Choroid plexus epithelial cell (primary cell): Measurements from ENCODE around the gene NUP85.
"Not testable (repeated sequence)": the region's sequence is repeated elsewhere in the genome, so short reads cannot be mapped to it uniquely, and the experiment has no call there.

Source experiments
- DNase-seq: peaks from one replicate; pipeline ENCODE4 v3.0.0-alpha.2; 2010; ENCODE audit warnings: low read depth
- H3K4me3 ChIP-seq: 2 replicates; pipeline ENCODE4 v1.5.1; 2011; ENCODE audit warnings: low read depth, mild to moderate bottlenecking, control low read depth, low read length, moderate library complexity
- TF ChIP-seq, protein P1 (sequence below): conservative IDR thresholded peaks from 2 replicates; pipeline ENCODE4 v1.5.1; 2011; ENCODE audit warnings: low read depth, mild to moderate bottlenecking, control low read depth, inconsistent platforms, low read length, moderate library complexity

The NUP85 gene

DNA sequence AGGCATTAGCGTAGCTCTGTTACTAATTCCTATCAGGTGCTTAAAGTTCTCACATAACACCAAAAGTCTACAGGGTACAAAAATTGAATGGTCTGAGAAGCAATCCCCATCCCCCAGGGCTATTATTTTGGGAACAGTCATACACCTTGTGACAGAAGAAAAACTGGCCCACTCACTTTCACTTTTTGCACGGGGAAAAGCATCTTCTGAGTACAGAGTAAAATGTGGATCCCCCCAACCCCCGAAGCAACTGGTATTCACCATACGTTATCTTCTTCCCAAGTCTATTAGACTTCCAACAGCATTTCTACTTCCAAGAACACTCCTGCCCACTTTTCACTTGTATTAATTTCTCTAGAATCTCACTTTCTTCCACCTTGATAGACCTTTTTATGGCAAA lies 44.1 kb downstream of the NUP85 start:
- TF ChIP-seq, protein P1, sequence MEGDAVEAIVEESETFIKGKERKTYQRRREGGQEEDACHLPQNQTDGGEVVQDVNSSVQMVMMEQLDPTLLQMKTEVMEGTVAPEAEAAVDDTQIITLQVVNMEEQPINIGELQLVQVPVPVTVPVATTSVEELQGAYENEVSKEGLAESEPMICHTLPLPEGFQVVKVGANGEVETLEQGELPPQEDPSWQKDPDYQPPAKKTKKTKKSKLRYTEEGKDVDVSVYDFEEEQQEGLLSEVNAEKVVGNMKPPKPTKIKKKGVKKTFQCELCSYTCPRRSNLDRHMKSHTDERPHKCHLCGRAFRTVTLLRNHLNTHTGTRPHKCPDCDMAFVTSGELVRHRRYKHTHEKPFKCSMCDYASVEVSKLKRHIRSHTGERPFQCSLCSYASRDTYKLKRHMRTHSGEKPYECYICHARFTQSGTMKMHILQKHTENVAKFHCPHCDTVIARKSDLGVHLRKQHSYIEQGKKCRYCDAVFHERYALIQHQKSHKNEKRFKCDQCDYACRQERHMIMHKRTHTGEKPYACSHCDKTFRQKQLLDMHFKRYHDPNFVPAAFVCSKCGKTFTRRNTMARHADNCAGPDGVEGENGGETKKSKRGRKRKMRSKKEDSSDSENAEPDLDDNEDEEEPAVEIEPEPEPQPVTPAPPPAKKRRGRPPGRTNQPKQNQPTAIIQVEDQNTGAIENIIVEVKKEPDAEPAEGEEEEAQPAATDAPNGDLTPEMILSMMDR = no peak
- no peak for DNase-seq
- H3K4me3 ChIP-seq = no peak overlapping the region

DNA sequence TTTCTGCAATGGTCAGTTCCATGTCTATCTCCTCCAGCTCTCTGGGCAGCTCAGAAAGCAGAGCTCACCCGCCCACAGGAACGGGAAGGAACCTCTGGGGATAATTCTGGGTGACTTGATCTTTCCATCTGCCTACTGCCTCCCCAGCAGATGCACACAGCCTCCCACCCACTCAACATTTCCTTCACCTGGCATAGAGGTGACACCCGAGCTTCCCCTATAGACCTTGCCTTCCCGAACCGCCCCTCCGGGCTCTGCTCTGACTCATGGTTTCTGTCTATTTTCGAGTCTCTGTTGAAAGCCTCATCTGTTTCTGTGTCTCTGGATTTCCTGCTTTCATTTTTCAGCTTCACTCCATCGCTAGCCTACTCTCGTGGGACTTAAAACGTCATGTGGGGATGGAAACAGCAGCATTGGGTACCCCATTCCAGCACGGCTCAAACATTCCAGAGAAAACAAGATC lies 44.6 kb downstream of the NUP85 start:
- TF ChIP-seq, protein P1 = no peak
- peak; percentile 70 for DNase-seq
- peak overlapping the region; percentile 29 for H3K4me3 ChIP-seq

DNA sequence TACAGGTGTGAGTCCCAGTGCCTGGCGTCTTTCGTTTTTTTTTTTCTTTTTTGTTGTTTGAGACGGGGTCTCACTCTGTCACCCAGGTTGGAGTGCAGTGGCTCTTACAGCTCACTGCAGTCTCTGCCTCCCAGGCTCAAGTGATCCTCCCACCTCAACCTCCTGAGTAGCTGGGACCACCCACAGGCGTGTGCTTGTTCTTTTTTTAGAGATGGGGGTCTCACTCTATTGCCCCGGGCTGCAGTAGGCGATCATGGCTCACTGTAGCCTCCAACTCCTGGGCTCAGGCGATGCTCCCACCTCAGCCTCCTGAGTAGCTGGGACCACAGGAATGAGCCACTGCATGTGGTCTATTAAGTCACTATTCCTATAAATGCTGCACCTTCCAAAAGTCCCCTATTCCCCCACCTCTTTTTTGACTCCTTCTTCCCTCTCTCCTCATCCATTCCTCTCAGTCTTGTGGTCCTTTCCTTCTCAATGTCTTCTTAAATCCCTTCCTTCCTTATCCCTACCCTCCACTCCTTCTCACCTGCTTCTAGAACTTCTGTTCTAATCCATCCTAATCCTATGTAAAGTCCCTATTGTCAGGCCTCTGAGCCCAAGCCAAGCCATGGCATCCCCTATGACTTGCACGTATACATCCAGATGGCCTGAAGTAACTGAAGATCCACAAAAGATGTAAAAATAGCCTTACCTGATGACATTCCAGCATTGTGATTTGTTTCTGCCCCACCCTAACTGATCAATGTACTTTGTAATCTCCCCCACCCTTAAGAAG lies 46.7 kb downstream of the NUP85 start:
- TF ChIP-seq, protein P1 = no peak
- DNase-seq = no peak
- H3K4me3 ChIP-seq = no peak overlapping the region

DNA sequence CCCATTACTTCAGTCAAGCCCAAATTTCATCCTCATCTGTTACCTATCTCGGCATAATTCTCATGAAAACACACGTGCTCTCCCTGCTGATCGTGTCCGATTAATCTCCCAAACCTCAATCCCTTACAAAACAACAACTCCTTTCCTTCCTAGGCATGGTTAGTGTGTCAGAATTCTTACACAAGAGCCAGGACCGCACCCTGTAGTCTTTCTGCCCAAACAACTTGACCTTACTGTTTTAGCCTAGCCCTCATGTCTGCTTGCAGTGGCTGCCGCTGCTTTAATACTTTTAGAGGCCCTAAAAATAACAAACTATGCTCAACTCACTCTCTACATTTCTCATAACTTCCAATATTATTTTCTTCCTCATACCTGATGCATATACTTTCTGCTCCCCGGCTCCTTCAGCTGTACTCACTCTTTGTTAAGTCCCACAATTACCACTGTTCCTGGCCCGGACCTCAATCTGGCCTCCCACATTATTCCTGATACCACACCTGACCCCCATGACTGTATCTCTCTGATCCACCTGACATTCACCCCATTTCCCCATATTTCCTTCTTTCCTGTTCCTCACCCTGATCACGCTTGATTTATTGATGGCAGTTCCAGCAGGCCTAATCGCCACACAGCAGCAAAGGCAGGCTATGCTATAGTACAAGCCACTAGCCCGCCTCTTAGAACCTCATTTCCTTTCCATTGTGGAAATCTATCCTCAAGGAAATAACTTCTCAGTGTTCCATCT lies 50.6 kb downstream of the NUP85 start:
- not testable (repeated sequence) for DNase-seq, H3K4me3 ChIP-seq

DNA sequence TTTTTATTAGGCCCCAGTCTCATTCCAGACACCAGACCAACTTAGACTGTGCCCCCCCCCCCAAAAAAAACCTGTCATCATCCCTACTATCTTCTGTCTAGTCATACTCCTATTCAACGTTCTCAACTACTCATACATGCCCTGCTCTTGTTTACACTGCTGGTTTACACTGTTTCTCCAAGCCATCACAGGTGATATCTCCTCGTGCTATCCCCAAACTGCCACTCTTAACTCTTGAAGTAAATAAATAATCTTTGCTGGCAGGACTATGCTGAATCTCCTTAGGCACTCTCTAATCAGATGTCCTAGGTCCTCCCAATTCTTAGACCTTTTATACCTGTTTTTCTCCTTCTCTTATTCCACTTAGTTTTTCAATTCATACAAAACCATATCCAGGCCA lies 51.7 kb downstream of the NUP85 start:
- H3K4me3 ChIP-seq, DNase-seq: not testable (repeated sequence)

DNA sequence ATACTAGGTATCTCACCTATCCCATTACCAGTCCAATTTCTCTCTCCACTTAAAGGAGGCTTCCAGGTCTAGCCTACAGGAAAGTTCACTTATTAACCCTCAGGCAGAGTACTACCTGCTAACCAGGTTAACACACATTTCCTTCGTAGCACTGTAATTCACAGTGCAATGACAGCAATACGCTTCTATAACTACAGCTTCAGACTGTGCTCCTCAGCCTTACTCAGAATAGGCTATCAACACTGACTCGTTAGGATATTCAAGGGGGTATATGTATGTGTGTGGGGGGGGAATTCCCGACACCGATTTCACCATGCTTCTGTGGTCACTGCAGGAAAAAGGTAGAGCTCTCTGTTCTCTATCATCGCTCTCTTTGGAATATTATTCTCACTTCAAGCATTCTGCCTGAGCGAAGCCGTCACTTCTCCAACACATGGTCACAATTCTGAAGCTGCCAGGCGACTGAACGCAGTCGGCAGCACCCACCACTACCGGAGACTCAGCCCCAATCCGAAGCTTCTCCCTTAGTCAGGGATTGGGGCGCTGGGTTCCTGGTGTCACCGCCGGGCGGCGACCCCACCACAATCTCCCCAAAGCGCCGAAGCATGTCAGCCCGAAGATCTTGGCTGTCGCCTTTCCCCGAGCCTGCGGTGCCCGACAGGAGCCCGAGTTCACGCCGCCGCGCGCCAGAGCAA lies 55.3 kb downstream of the NUP85 start:
- peak; percentile 35 for DNase-seq

DNA sequence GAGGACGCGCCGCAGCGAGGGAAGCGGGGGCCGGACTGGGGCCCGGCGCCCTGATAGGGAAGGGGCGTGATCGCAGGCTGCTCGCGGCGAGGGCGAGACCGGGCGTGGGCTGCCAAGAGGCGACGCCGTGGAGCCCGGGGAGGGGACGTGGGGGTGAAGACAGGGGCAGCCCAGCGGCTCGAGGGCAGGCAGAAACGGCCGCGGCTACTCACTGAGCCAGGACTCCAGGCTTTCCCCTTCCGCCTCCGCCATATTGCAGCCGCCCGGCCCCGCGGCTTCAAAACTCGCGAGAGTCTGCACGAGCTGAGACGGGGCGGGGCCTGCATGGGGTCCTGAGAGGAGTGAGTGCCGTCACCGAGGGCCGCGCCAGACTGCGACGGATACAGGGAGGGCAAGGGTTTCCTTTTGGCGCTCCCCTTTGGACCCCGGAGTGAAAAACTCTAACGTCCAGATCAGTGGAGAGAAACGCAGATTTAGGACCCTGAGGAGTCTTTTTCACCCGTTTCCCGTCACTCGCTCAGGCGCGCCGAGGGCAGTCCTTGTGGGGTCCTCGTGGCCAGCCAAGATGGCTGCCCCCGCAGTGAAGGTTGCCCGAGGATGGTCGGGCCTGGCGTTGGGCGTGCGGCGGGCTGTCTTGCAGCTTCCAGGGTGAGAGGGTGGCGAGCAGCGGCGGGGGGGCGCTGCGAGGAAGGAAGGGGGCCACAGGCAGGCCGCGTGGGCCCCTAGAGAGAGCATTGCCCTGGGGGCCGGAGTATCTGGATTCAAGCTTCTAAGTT lies 56.0 kb downstream of the NUP85 start, which contains the start of the genes GGA3 and MRPS7:
TSS of gene GGA3 (minus strand) at position 271 of the 776 bp plus-strand sequence. CDS start at position 252, 19 bp downstream.
TSS of gene MRPS7 (plus strand) at position 544 of the 776 bp plus-strand sequence. CDS start at position 566, 22 bp downstream.
- TF ChIP-seq, protein P1 = no peak
- peak; percentile 95 for DNase-seq
- H3K4me3 ChIP-seq = peak within 1 kb of the TSS; percentile 97

More for the DNA sequence above, 55.3 kb downstream of the NUP85 start:
- H3K4me3 ChIP-seq = peak overlapping the region; percentile 97
- TF ChIP-seq, protein P1 = peak; percentile 11
